ENCODE results near the gene FAAH.
"Not testable (repeated sequence)": the region's sequence is repeated elsewhere in the genome, so short reads cannot be mapped to it uniquely, and the experiment has no call there.

Gene FAAH

GRCh38 chr1:46363121-46363520 is 31.0 kb upstream of the FAAH start:
- no peak for DNase-seq
- Histone ChIP-seq H3K36me3 (replicated peaks) (peaks cover 47% of the 10 kb centered on the region), H3K27ac (no peak overlapping the region), H3K4me3 (ENCODE audit: low read depth, low read length) (no peak overlapping the region), H3K27me3 (replicated peaks) (no peaks in the 10 kb centered on the region)
- no peak for TF ChIP-seq CTCF (IDR thresholded peaks at IDR 0.05; ENCODE audit: low read depth, low read length, missing control alignments)
- in situ Hi-C loops (cut with HindIII; ENCODE audit: low pct_ligation_motif_present, low sequenced_read_pairs): no loop called here

GRCh38 chr1:46364612-46365011 is 29.5 kb upstream of the FAAH start:
- no peak for TF ChIP-seq CTCF (IDR thresholded peaks at IDR 0.05; ENCODE audit: low read depth, low read length, missing control alignments)
- peaks cover 40% of the 10 kb centered on the region for H3K36me3 ChIP-seq (replicated peaks)
- in situ Hi-C loops (cut with HindIII; ENCODE audit: low pct_ligation_motif_present, low sequenced_read_pairs): no loop called here

GRCh38 chr1:46365796-46366195 is 28.3 kb upstream of the FAAH start:
- H3K36me3 ChIP-seq (replicated peaks): peaks cover 34% of the 10 kb centered on the region
- DNase-seq; H3K27me3 ChIP-seq (replicated peaks); H3K4me3 ChIP-seq (ENCODE audit: low read depth, low read length); H3K27ac ChIP-seq; in situ Hi-C loops (cut with HindIII; ENCODE audit: low pct_ligation_motif_present, low sequenced_read_pairs): not testable (repeated sequence)

More at GRCh38 chr1:46364612-46365011, 29.5 kb upstream of the FAAH start:
- no peak overlapping the region for H3K27ac ChIP-seq
- no peaks in the 10 kb centered on the region for H3K27me3 ChIP-seq (replicated peaks)
- DNase-seq: no peak
- H3K4me3 ChIP-seq (ENCODE audit: low read depth, low read length): no peak overlapping the region

- DNase-seq: no peak
- no peak for TF ChIP-seq CTCF (IDR thresholded peaks at IDR 0.05; ENCODE audit: low read depth, low read length, missing control alignments)
- no peak overlapping the region for H3K27ac ChIP-seq
- H3K27me3 ChIP-seq (replicated peaks): no peaks in the 10 kb centered on the region
- peaks cover 22% of the 10 kb centered on the region for H3K36me3 ChIP-seq (replicated peaks)
- no peak overlapping the region for H3K4me3 ChIP-seq (ENCODE audit: low read depth, low read length)
- in situ Hi-C loops (cut with HindIII; ENCODE audit: low pct_ligation_motif_present, low sequenced_read_pairs): no loop called here
These were observed 27.0 kb upstream of the FAAH start for GRCh38 chr1:46367072-46367471.

- H3K36me3 ChIP-seq (replicated peaks): peaks cover 16% of the 10 kb centered on the region
- DNase-seq; H3K27me3 ChIP-seq (replicated peaks); H3K4me3 ChIP-seq (ENCODE audit: low read depth, low read length); in situ Hi-C loops (cut with HindIII; ENCODE audit: low pct_ligation_motif_present, low sequenced_read_pairs); H3K27ac ChIP-seq: not testable (repeated sequence)
These were observed 26.4 kb upstream of the FAAH start for GRCh38 chr1:46367701-46368100.

GRCh38 chr1:46368791-46369190 is 25.3 kb upstream of the FAAH start:
- DNase-seq: no peak
- in situ Hi-C loops (cut with HindIII; ENCODE audit: low pct_ligation_motif_present, low sequenced_read_pairs): no loop called here
- peaks cover 8% of the 10 kb centered on the region for H3K36me3 ChIP-seq (replicated peaks)
- no peak for TF ChIP-seq CTCF (IDR thresholded peaks at IDR 0.05; ENCODE audit: low read depth, low read length, missing control alignments)
- H3K4me3 ChIP-seq (ENCODE audit: low read depth, low read length): no peak overlapping the region
- H3K27me3 ChIP-seq (replicated peaks): no peaks in the 10 kb centered on the region
- no peak overlapping the region for H3K27ac ChIP-seq

GRCh38 chr1:46369542-46370213 is 24.4 kb upstream of the FAAH start:
- Histone ChIP-seq H3K27ac (no peak overlapping the region), H3K4me3 (ENCODE audit: low read depth, low read length) (no peak overlapping the region), H3K27me3 (replicated peaks) (no peaks in the 10 kb centered on the region), H3K36me3 (replicated peaks) (peaks cover 8% of the 10 kb centered on the region)
- no peak for DNase-seq
- no peak for TF ChIP-seq CTCF (IDR thresholded peaks at IDR 0.05; ENCODE audit: low read depth, low read length, missing control alignments)
- in situ Hi-C loops (cut with HindIII; ENCODE audit: low pct_ligation_motif_present, low sequenced_read_pairs): no loop called here
